Parathyroid adenoma (tissue), 2 donors: ENCODE results near the gene NOX5.

Experiments used
- H2AFZ ChIP-seq: fragments of 300-600 bp; sonication (generic); one replicate; pipeline ENCODE4 v1.7.0; 2017; ENCODE audit warnings: antibody characterized with exemption, mild to moderate bottlenecking
- H3K27ac ChIP-seq: fragments of 300-600 bp; sonication (generic); one replicate; pipeline ENCODE4 v1.7.0; 2017
- H3K27me3 ChIP-seq: fragments of 300-600 bp; sonication (generic); one replicate; pipeline ENCODE4 v1.7.0; 2017; ENCODE audit warnings: low read length; ENCODE audit not compliant: control insufficient read depth, insufficient read depth
- H3K36me3 ChIP-seq: fragments of 300-600 bp; sonication (generic); one replicate; pipeline ENCODE4 v1.7.0; 2017; ENCODE audit warnings: low read length; ENCODE audit not compliant: control insufficient read depth, insufficient read depth
- H3K4me1 ChIP-seq: fragments of 300-600 bp; sonication (generic); one replicate; pipeline ENCODE4 v1.7.0; 2017; ENCODE audit warnings: control low read depth
- H3K4me2 ChIP-seq: fragments of 300-600 bp; sonication (generic); one replicate; pipeline ENCODE4 v1.7.0; 2017; ENCODE audit warnings: low read length
- H3K4me3 ChIP-seq: fragments of 300-600 bp; sonication (generic); one replicate; pipeline ENCODE4 v1.7.0; 2017; ENCODE audit warnings: low read depth, low read length
- H3K79me2 ChIP-seq: fragments of 300-600 bp; sonication (generic); one replicate; pipeline ENCODE4 v1.7.0; 2017; ENCODE audit warnings: control low read depth
- H3K9ac ChIP-seq: fragments of 300-600 bp; sonication (generic); one replicate; pipeline ENCODE4 v1.7.0; 2017; ENCODE audit warnings: mild to moderate bottlenecking
- H3K9me3 ChIP-seq: fragments of 300-600 bp; sonication (generic); one replicate; pipeline ENCODE4 v1.7.0; 2017; ENCODE audit warnings: low read length; ENCODE audit not compliant: control insufficient read depth
- CTCF ChIP-seq: fragments of 300-600 bp; sonication (generic); IDR thresholded peaks from one replicate; pipeline ENCODE4 v1.7.0; 2017; ENCODE audit warnings: antibody characterized with exemption, mild to moderate bottlenecking
- donor health status: primary hyperparathyroidism.

NOX5 gene

DNA sequence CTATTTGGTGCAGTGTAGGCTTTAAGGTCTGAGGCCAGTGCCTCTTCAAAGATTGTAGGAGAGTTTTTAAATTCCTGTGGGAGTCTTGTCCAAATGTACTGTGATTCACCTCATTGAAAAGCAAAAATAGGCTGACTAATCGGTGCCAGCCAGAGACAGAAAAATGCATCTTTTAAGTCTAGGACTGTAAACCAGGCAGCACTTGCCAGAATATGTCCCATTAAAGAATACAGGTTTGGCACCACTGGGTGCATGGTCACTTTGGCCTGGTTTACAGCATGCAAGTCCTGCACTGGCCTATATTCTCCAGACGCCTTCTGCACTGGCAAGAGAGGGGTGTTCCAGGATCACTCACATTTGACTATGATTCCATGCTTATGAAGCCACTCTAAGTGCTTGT, 20.3 kb upstream of the NOX5 start:
- H3K4me2 ChIP-seq = no peak overlapping the region
- no peak for TF ChIP-seq CTCF
- no peaks in the 10 kb centered on the region for H3K36me3 ChIP-seq

GRCh38 chr15:68994981-68995761, 19.3 kb upstream of the NOX5 start:
- no peak overlapping the region for H2AFZ ChIP-seq
- H3K79me2 ChIP-seq = no peaks in the 10 kb centered on the region
- H3K9ac ChIP-seq = no peak overlapping the region
- no peak overlapping the region for H3K4me2 ChIP-seq
- peaks cover 22% of the 10 kb centered on the region for H3K4me1 ChIP-seq
- no peaks in the 10 kb centered on the region for H3K9me3 ChIP-seq
- H3K36me3 ChIP-seq = no peaks in the 10 kb centered on the region
- no peaks in the 10 kb centered on the region for H3K27me3 ChIP-seq
- no peak overlapping the region for H3K27ac ChIP-seq
- no peak overlapping the region for H3K4me3 ChIP-seq
- no peak for TF ChIP-seq CTCF

More for the DNA sequence above, 20.3 kb upstream of the NOX5 start:
- no peak overlapping the region for H3K9ac ChIP-seq
- H3K27me3 ChIP-seq = no peaks in the 10 kb centered on the region
- no peak overlapping the region for H3K27ac ChIP-seq
- H3K4me1 ChIP-seq = peaks cover 17% of the 10 kb centered on the region
- H3K79me2 ChIP-seq = no peaks in the 10 kb centered on the region
- no peak overlapping the region for H3K4me3 ChIP-seq
- no peak overlapping the region for H2AFZ ChIP-seq
- no peaks in the 10 kb centered on the region for H3K9me3 ChIP-seq

DNA sequence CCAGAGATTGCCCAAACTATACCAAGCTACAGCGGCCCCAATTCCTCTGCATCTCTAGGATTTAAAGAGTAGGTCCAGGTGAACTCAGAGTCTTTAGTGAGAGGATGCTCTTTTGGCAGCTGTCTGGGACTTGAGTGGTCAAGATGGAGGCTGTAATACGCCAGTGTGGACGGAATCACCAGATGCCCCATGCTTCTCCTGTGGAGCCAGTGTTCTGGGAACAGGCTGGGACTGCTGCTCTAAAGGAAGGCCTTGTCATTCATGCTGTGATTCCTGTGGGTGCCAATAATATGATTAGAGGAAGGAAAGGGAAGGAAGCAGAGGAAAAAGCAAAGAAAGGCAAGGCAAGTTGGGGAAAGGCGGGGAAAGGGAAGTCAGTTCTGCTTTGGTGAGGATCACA, 17.4 kb upstream of the NOX5 start:
- Histone ChIP-seq H3K9ac (no peak overlapping the region), H3K27me3 (no peaks in the 10 kb centered on the region), H3K27ac (no peak overlapping the region), H3K79me2 (no peaks in the 10 kb centered on the region), H3K4me3 (no peak overlapping the region), H3K4me1 (peaks cover 25% of the 10 kb centered on the region), H3K9me3 (no peaks in the 10 kb centered on the region), H3K36me3 (no peaks in the 10 kb centered on the region), H3K4me2 (no peak overlapping the region), H2AFZ (peak overlapping the region; percentile 50)
- TF ChIP-seq CTCF = no peak

DNA sequence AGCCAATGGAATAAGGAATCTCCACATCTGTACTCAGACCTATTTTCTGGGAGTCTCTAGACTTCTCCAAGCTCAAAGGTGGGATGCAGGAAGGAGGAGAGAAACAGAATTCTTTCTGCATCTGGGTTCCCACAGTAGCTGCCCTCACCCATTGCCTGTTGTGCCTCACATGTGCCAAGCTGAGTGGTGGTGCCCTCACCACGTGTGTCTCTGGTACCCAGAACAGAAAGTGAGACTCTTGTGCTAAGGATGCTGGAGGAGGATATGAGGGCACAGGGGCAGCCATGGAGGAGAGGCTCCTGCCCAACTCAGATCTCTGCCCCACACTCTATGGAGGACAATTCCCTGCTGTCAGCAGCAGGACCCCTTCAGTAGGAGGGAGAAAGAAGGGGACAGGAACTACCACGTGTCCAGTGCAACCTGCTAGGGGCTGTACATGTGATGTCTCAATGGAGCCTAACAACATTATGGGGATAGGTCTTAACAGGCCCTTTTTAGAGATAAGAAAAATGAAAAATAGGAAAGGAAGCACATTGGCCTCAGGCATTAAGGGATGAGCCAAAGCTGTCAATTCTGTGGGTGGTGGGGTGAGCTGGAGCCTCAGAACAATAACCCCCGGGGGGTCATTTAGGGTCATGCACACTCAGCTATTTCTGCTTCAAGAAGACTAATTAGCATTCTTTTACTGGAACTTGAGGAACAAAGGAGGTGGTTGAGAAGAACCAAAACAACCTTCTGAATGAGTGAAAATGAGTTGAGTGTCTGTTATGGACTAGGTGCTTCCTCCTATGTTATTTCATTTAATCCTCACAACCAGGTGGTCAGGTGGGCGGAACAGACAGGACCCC, 16.3 kb upstream of the NOX5 start:
- H3K9me3 ChIP-seq = no peaks in the 10 kb centered on the region
- H3K4me1 ChIP-seq = peaks cover 26% of the 10 kb centered on the region
- no peaks in the 10 kb centered on the region for H3K27me3 ChIP-seq
- H3K9ac ChIP-seq = no peak overlapping the region
- H3K79me2 ChIP-seq = no peaks in the 10 kb centered on the region
- H3K27ac ChIP-seq = no peak overlapping the region
- no peaks in the 10 kb centered on the region for H3K36me3 ChIP-seq
- no peak overlapping the region for H3K4me2 ChIP-seq
- no peak overlapping the region for H3K4me3 ChIP-seq
- TF ChIP-seq CTCF = no peak
- no peak overlapping the region for H2AFZ ChIP-seq
